SK-N-SH treated with all-trans-retinoic acid at 6 μM for 48 hours (cell line): ENCODE data around the gene ADPRS.

Experiments used
- ISL1 ChIP-seq: fragments of 250-450 bp; sonication (Bioruptor Pico); IDR thresholded peaks from 2 replicates; pipeline ENCODE4 v2.1.2; 2022; ENCODE audit warnings: mild to moderate bottlenecking, moderate library complexity
- PATZ1 ChIP-seq: fragments of 250-450 bp; sonication (Bioruptor Pico); IDR thresholded peaks from 2 replicates; pipeline ENCODE4 v1.8.0; 2020; ENCODE audit warnings: mild to moderate bottlenecking, moderate library complexity, borderline replicate concordance
- PPARA ChIP-seq: fragments of 250-450 bp; sonication (Bioruptor Pico); IDR thresholded peaks from 2 replicates; pipeline ENCODE4 v1.5.0; 2020; ENCODE audit warnings: mild to moderate bottlenecking, borderline replicate concordance
- RARB ChIP-seq: fragments of 250-450 bp; sonication (Bioruptor Pico); IDR thresholded peaks from 2 replicates; pipeline ENCODE4 v1.8.0; 2021; ENCODE audit warnings: mild to moderate bottlenecking, moderate library complexity
- SNAI2 ChIP-seq: fragments of 250-450 bp; sonication (Bioruptor Pico); IDR thresholded peaks from 2 replicates; pipeline ENCODE4 v1.5.0; 2020; ENCODE audit warnings: mild to moderate bottlenecking, moderate library complexity
- ZC3H10 ChIP-seq: fragments of 250-450 bp; sonication (Bioruptor Pico); IDR thresholded peaks from 2 replicates; pipeline ENCODE4 v1.5.1; 2021; ENCODE audit warnings: mild to moderate bottlenecking, moderate library complexity
- ZFP3 ChIP-seq: fragments of 250-450 bp; sonication (Bioruptor Pico); IDR thresholded peaks from 2 replicates; pipeline ENCODE4 v1.5.0; 2020; ENCODE audit warnings: mild to moderate bottlenecking, moderate library complexity
- ZFP30 ChIP-seq: fragments of 450-650 bp; formaldehyde crosslinking; IDR thresholded peaks from 2 replicates; pipeline ENCODE4 v1.5.0; 2022; ENCODE audit warnings: mild to moderate bottlenecking, moderate library complexity
- ZNF565 ChIP-seq: fragments of 450-650 bp; formaldehyde crosslinking; conservative IDR thresholded peaks from 2 replicates; pipeline ENCODE4 v1.5.0; 2020; ENCODE audit warnings: low read depth, mild to moderate bottlenecking, moderate library complexity
- TF ChIP-seq, protein P1 (sequence below): fragments of 250-450 bp; sonication (Bioruptor Pico); IDR thresholded peaks from 2 replicates; pipeline ENCODE4 v1.8.0; 2021; ENCODE audit warnings: low read depth, mild to moderate bottlenecking, moderate library complexity, borderline replicate concordance
- TF ChIP-seq, protein P2 (sequence below): fragments of 250-450 bp; sonication (Bioruptor Pico); IDR thresholded peaks from 2 replicates; pipeline ENCODE4 v1.5.1; 2020; ENCODE audit warnings: low read depth, mild to moderate bottlenecking, moderate library complexity

GRCh38 chr1:36080236-36080635 is 8.5 kb upstream of the ADPRS start:
- TF ChIP-seq, protein P1, sequence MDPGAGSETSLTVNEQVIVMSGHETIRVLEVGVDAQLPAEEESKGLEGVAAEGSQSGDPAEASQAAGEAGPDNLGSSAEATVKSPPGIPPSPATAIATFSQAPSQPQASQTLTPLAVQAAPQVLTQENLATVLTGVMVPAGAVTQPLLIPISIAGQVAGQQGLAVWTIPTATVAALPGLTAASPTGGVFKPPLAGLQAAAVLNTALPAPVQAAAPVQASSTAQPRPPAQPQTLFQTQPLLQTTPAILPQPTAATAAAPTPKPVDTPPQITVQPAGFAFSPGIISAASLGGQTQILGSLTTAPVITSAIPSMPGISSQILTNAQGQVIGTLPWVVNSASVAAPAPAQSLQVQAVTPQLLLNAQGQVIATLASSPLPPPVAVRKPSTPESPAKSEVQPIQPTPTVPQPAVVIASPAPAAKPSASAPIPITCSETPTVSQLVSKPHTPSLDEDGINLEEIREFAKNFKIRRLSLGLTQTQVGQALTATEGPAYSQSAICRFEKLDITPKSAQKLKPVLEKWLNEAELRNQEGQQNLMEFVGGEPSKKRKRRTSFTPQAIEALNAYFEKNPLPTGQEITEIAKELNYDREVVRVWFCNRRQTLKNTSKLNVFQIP (CRISPR knock-in tag) = no peak
- no peak for TF ChIP-seq PATZ1 (CRISPR knock-in tag)
- no peak for TF ChIP-seq PPARA (CRISPR knock-in tag)
- TF ChIP-seq RARB (CRISPR knock-in tag) = no peak
- no peak for TF ChIP-seq ZC3H10
- no peak for TF ChIP-seq ZFP30
- TF ChIP-seq SNAI2 (CRISPR knock-in tag) = no peak
- TF ChIP-seq, protein P2, sequence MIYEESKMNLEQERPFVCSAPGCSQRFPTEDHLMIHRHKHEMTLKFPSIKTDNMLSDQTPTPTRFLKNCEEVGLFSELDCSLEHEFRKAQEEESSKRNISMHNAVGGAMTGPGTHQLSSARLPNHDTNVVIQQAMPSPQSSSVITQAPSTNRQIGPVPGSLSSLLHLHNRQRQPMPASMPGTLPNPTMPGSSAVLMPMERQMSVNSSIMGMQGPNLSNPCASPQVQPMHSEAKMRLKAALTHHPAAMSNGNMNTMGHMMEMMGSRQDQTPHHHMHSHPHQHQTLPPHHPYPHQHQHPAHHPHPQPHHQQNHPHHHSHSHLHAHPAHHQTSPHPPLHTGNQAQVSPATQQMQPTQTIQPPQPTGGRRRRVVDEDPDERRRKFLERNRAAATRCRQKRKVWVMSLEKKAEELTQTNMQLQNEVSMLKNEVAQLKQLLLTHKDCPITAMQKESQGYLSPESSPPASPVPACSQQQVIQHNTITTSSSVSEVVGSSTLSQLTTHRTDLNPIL (CRISPR knock-in tag) = no peak
- no peak for TF ChIP-seq ISL1 (CRISPR knock-in tag)
- TF ChIP-seq ZFP3 (CRISPR knock-in tag) = no peak
- TF ChIP-seq ZNF565 (CRISPR knock-in tag) = no peak
